Ishikawa (cell line): ENCODE measurements around the gene ITGBL1.

ENCODE experiments used
- CEBPB ChIP-seq: IDR thresholded peaks from 2 replicates; pipeline ENCODE4 v1.6.1; 2012
- CREB1 ChIP-seq: IDR thresholded peaks from 2 replicates; pipeline ENCODE4 v1.6.1; 2012; ENCODE audit warnings: low read depth
- EGR1 ChIP-seq: IDR thresholded peaks from 2 replicates; pipeline ENCODE4 v1.6.1; 2012
- EP300 ChIP-seq: IDR thresholded peaks from 2 replicates; pipeline ENCODE4 v1.6.1; 2012; ENCODE audit warnings: borderline replicate concordance
- FOXM1 ChIP-seq: IDR thresholded peaks from 2 replicates; pipeline ENCODE4 v1.6.1; 2012; ENCODE audit warnings: low read depth, borderline replicate concordance
- NFIC ChIP-seq: IDR thresholded peaks from 2 replicates; pipeline ENCODE4 v1.6.1; 2012
- RAD21 ChIP-seq: IDR thresholded peaks from 2 replicates; pipeline ENCODE4 v1.6.1; 2012; ENCODE audit warnings: low read depth
- TAF1 ChIP-seq: IDR thresholded peaks from 2 replicates; pipeline ENCODE4 v1.6.1; 2012; ENCODE audit warnings: low read depth, mild to moderate bottlenecking
- TCF12 ChIP-seq: IDR thresholded peaks from 2 replicates; pipeline ENCODE4 v1.6.1; 2012; ENCODE audit warnings: low read depth
- TEAD4 ChIP-seq: IDR thresholded peaks from 2 replicates; pipeline ENCODE4 v1.6.1; 2012
- YY1 ChIP-seq: IDR thresholded peaks from 2 replicates; pipeline ENCODE4 v1.6.1; 2012; ENCODE audit warnings: low read depth
- ZBTB7A ChIP-seq: IDR thresholded peaks from 2 replicates; pipeline ENCODE4 v1.6.1; 2012; ENCODE audit warnings: low read depth
- TF ChIP-seq, protein P1 (sequence below): IDR thresholded peaks from 2 replicates; pipeline ENCODE4 v1.6.1; 2012
- TF ChIP-seq, protein P2 (sequence below): IDR thresholded peaks from 2 replicates; pipeline ENCODE4 v1.6.1; 2012
- TF ChIP-seq, protein P3 (sequence below): IDR thresholded peaks from 2 replicates; pipeline ENCODE4 v1.6.1; 2012; ENCODE audit warnings: low read depth, mild to moderate bottlenecking

Gene ITGBL1

DNA sequence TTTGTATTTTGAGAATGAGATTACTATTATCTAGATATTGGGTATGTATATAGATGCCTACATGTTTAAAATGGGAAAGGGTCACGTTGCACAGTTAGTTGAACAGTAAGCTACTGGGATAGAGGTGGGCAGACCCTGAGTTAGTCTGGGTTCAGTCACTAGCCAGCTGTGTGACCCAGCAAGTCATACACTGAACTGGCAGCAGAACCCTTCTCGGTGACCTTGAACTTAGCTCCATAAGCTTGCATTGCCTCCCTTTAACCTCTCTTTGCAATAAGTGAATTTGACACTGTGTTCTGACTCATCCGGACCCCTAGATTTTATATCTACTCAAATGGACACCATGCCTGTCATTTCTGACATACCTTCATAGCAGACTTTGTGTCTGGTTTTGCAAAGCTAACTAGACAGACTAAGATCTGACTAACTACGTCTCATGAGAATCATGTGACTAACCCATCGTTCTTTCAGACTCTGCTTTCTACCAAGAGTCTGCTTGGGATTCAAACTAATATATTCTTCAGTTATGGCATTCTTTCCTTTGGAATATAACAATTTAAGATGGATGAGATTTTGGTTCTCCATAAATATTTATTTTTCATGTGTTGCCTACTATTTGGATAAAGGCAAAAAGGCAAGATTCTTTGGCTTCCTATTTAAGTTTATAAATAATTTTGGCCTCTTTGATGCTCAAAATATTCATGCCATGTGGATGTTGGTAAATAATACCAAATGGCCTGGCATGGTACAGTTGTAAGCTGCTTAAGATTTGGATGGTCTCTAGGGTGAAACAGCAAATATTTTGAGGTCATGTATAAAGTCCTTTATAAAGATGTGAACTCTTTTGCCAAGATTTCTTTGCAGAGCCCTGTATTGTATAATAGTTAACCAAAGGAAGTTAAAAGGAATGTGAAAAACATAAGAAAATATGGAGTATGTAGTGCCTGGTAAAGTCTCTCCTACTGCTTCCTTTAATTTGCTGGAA lies 159.3 kb downstream of the ITGBL1 start:
- TF ChIP-seq, protein P1, sequence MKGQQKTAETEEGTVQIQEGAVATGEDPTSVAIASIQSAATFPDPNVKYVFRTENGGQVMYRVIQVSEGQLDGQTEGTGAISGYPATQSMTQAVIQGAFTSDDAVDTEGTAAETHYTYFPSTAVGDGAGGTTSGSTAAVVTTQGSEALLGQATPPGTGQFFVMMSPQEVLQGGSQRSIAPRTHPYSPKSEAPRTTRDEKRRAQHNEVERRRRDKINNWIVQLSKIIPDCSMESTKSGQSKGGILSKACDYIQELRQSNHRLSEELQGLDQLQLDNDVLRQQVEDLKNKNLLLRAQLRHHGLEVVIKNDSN = no peak
- TF ChIP-seq EP300 (no peak), TAF1 (no peak), RAD21 (no peak), CEBPB (no peak), FOXM1 (no peak), TEAD4 (no peak), EGR1 (no peak), TCF12 (no peak), NFIC (no peak), YY1 (no peak), ZBTB7A (no peak), CREB1 (no peak)
- TF ChIP-seq, protein P2, sequence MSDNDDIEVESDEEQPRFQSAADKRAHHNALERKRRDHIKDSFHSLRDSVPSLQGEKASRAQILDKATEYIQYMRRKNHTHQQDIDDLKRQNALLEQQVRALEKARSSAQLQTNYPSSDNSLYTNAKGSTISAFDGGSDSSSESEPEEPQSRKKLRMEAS = no peak
- TF ChIP-seq, protein P3, sequence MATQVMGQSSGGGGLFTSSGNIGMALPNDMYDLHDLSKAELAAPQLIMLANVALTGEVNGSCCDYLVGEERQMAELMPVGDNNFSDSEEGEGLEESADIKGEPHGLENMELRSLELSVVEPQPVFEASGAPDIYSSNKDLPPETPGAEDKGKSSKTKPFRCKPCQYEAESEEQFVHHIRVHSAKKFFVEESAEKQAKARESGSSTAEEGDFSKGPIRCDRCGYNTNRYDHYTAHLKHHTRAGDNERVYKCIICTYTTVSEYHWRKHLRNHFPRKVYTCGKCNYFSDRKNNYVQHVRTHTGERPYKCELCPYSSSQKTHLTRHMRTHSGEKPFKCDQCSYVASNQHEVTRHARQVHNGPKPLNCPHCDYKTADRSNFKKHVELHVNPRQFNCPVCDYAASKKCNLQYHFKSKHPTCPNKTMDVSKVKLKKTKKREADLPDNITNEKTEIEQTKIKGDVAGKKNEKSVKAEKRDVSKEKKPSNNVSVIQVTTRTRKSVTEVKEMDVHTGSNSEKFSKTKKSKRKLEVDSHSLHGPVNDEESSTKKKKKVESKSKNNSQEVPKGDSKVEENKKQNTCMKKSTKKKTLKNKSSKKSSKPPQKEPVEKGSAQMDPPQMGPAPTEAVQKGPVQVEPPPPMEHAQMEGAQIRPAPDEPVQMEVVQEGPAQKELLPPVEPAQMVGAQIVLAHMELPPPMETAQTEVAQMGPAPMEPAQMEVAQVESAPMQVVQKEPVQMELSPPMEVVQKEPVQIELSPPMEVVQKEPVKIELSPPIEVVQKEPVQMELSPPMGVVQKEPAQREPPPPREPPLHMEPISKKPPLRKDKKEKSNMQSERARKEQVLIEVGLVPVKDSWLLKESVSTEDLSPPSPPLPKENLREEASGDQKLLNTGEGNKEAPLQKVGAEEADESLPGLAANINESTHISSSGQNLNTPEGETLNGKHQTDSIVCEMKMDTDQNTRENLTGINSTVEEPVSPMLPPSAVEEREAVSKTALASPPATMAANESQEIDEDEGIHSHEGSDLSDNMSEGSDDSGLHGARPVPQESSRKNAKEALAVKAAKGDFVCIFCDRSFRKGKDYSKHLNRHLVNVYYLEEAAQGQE = no peak

DNA sequence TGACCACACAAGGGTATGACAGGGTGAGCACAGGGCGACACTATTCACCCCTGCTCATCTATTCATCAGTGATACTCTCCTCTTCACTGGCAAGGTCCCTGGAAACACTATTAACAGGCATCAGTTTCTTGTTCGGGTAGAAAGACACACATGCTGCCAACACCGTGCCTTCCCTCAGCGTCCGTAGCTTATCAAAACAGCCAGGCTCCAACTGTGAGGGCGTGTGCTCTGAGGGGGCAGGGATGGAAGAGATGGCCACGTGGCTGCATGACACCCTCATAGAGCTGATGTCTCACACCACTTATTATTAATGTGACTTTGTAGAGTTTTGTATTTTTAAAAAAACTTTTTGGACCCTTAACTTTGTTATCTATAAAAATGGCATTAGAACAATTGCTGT lies 160.3 kb downstream of the ITGBL1 start:
- no peak for TF ChIP-seq YY1
- no peak for TF ChIP-seq EGR1

DNA sequence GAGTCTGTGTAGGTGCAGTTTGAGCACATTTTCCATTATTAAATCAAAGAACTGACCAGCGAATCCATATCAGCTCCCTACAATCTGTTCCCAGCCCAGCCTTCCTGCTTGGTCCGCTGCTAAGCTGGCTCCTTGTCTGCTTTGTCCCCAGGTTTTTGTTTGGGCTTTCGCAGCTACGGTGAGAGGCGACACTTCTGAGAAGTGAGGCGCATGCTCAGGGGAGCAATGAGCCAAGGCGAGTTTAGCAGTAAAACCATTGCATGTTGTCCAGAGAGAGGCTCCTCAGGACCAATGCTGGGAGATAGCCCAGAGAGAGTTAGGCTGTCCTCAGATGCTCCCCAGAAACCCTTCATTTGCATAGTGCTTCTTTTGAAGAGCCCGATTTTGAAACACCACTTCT lies 162.0 kb downstream of the ITGBL1 start:
- no peak for TF ChIP-seq TAF1

DNA sequence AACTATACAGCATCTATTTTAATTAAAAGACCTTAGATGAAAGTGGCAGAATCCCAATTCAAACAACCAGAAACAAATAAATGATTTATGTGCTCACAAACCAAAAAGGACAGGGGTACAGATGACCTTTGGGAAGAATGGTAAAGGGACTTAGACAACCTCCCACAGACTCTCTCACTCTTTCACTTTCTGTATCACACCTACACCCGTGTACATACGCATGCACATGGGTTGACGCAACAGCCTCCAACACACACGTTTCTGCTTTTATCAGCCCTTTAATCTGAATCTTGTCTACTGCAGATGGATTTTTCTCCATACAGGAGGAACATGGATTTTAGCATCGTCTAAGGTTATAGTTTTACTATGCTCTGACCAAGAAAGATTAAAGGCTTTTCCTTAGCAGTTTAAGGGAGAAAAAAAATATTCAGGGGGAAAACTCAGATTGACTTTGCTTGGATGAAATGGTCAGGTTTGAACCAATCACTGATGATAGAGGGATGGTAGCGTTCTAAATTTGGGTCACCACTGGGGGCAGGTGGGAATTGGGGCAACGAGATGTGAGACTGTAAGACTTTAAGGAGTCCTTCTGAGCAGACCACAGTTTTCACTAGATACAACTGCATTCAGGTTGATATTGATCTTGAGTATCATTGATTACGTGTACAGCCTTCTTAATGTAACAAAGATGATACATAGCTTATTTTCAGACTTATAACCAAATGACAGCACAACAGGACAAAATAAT lies 166.1 kb downstream of the ITGBL1 start:
- TF ChIP-seq, protein P1 = no peak
- no peak for TF ChIP-seq ZBTB7A
- TF ChIP-seq, protein P3 = no peak

DNA sequence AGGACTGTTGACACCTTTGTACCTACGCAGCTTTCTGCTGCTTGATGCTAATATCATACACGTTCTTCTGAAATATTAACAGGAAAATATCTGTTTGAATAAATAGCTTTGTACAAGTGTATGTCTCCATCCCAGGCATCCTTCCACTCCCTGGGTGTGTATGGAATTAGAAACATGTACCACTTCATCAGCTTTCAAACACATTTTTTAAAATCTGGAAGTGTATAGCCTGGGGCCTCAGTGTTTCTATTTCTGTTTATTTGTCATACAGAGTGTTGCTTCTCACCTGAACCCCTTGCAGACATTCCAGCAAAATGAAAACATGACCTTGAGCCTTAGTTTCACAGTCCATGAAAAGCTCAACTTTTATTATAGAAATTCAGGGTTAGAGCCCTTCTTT lies 168.6 kb downstream of the ITGBL1 start:
- TF ChIP-seq, protein P2 = no peak
- TF ChIP-seq CEBPB = no peak
- no peak for TF ChIP-seq EP300
- TF ChIP-seq EGR1 = no peak
- no peak for TF ChIP-seq TEAD4
- no peak for TF ChIP-seq ZBTB7A
- no peak for TF ChIP-seq NFIC
- TF ChIP-seq, protein P1 = no peak
- TF ChIP-seq FOXM1 = no peak
- TF ChIP-seq, protein P3 = no peak
- no peak for TF ChIP-seq CREB1
- no peak for TF ChIP-seq RAD21
